B cell (primary cell): ENCODE measurements around the gene STK38L. TPM values are rescaled to one million over a fixed set of nuclear protein-coding genes. Genes with fewer than 3 reads are reported as not detected.

Experiments
- ATAC-seq: fragments of 200-7000 bp; cut with Tn5 transposase; one replicate; pipeline ENCODE4 v1.10.0; 2021; ENCODE audit warnings: low read depth, mild to moderate bottlenecking, moderate number of reproducible peaks, moderate library complexity
- CTCF ChIA-PET: fragments of 350-600 bp; sonication (Branson Sonifier 250); formaldehyde crosslinking; loops from one replicate; lab custom pipeline; 2021; ENCODE audit warnings: antibody characterized with exemption, inconsistent platforms; lab: Charles Lee
- POLR2A ChIA-PET: fragments of 350-600 bp; sonication (Branson Sonifier 250); formaldehyde crosslinking; loops from one replicate; lab custom pipeline; 2021; ENCODE audit warnings: antibody characterized with exemption; lab: Charles Lee
- DNase-seq: peaks from one replicate; pipeline ENCODE4 v3.0.0; 2013
- H2AFZ ChIP-seq: 2 replicates; pipeline ENCODE4 v1.6.1; 2012; ENCODE audit warnings: mild to moderate bottlenecking, low read depth, low read length; ENCODE audit not compliant: insufficient read depth, poor library complexity, severe bottlenecking
- H3K27ac ChIP-seq, 2 donors: 1 replicate in 1 of 2; 2 replicates in 1 of 2; pipeline ENCODE4 v1.5.1; 2012 to 2013; ENCODE audit warnings: low read length in 2 of 2, mild to moderate bottlenecking in 2 of 2, moderate library complexity in 1 of 2
- H3K27me3 ChIP-seq, 4 experiments: fragments of 200-600 bp in 1 of 4; sonication (generic) in 1 of 4; replicated peaks in 1 of 4; 1 replicate in 2 of 4; 2 replicates in 2 of 4; pipeline versions ENCODE4 v1.6.1 to v1.7.0; 2013 to 2016; ENCODE audit warnings: low read length in 3 of 4, mild to moderate bottlenecking in 2 of 4, mixed read lengths in 1 of 4, moderate library complexity in 1 of 4; ENCODE audit not compliant: insufficient read depth in 4 of 4, control insufficient read depth in 3 of 4; ENCODE audit errors: control extremely low read depth in 1 of 4
- H3K36me3 ChIP-seq, 2 experiments: replicated peaks in 1 of 2; 1 replicate in 1 of 2; 2 replicates in 1 of 2; pipeline versions ENCODE4 v1.6.1 to v1.7.1; 2013; ENCODE audit warnings: low read length in 1 of 2; ENCODE audit not compliant: insufficient read depth in 2 of 2, control insufficient read depth in 1 of 2; ENCODE audit errors: control extremely low read depth in 1 of 2, extremely low read depth in 1 of 2
- H3K4me1 ChIP-seq, 2 donors: fragments of 200-600 bp in 1 of 2; sonication (generic) in 1 of 2; 1 replicate in 1 of 2; 2 replicates in 1 of 2; pipeline versions ENCODE4 v1.5.1 to v1.6.1; 2013 to 2017; ENCODE audit warnings: low read length in 2 of 2; ENCODE audit not compliant: control insufficient read depth in 2 of 2, insufficient read depth in 2 of 2
- H3K4me2 ChIP-seq: replicated peaks from 2 replicates; pipeline ENCODE3; 2012; ENCODE audit warnings: mild to moderate bottlenecking, low read depth, low read length; ENCODE audit not compliant: poor library complexity, severe bottlenecking
- H3K4me3 ChIP-seq, 5 experiments: fragments of 200-600 bp in 1 of 5; sonication (generic) in 1 of 5; 1 replicate in 3 of 5; 2 replicates in 2 of 5; pipeline versions ENCODE4 v1.5.1 to v1.7.0; 2011 to 2016; ENCODE audit warnings: low read length in 4 of 5, mild to moderate bottlenecking in 4 of 5, low read depth in 2 of 5, control low read depth in 1 of 5, moderate library complexity in 1 of 5; ENCODE audit not compliant: insufficient read depth in 1 of 5; ENCODE audit errors: control extremely low read depth in 1 of 5, extremely low read depth in 1 of 5
- H3K79me2 ChIP-seq: fragments of 200-600 bp; sonication (generic); one replicate; pipeline ENCODE4 v1.6.0; 2016; ENCODE audit warnings: low read length; ENCODE audit not compliant: control insufficient read depth, insufficient read depth
- H3K9ac ChIP-seq: fragments of 200-600 bp; sonication (generic); 2 replicates; pipeline ENCODE4 v1.6.1; 2017; ENCODE audit warnings: mild to moderate bottlenecking, low read length, moderate library complexity
- H3K9me3 ChIP-seq, 3 donors: one replicate each; pipeline versions ENCODE4 v1.6.1 to v1.7.1; 2013; ENCODE audit warnings: low read length in 2 of 3; ENCODE audit not compliant: control insufficient read depth in 2 of 3, insufficient read depth in 1 of 3; ENCODE audit errors: control extremely low read depth in 1 of 3
- H4K20me1 ChIP-seq: 2 replicates; pipeline ENCODE4 v1.6.0; 2012; ENCODE audit warnings: mild to moderate bottlenecking, low read length; ENCODE audit not compliant: insufficient read depth, control insufficient read depth, poor library complexity, severe bottlenecking
- H3K27ac Mint-ChIP-seq: one replicate; pipeline ENCODE4 v1.8.0; 2021; ENCODE audit warnings: mixed read lengths
- H3K27me3 Mint-ChIP-seq: one replicate; pipeline ENCODE4 v1.8.0; 2021; ENCODE audit warnings: mixed read lengths
- H3K4me1 Mint-ChIP-seq: one replicate; pipeline ENCODE4 v1.8.0; 2021; ENCODE audit warnings: mixed read lengths
- H3K4me3 Mint-ChIP-seq: one replicate; pipeline ENCODE4 v1.8.0; 2021; ENCODE audit warnings: mixed read lengths
- H3K9me3 Mint-ChIP-seq: one replicate; pipeline ENCODE4 v1.8.0; 2022; ENCODE audit warnings: mixed read lengths; ENCODE audit not compliant: insufficient read depth
- EZH2 ChIP-seq: IDR thresholded peaks from 2 replicates; pipeline ENCODE4 v1.6.1; 2012; ENCODE audit warnings: borderline replicate concordance, low read depth, mild to moderate bottlenecking, moderate library complexity, low read length; ENCODE audit not compliant: insufficient read depth, poor library complexity, severe bottlenecking
- WGBS: methylation state at CpG from one replicate; pipeline ENCODE4 v1.1.5; 2013; ENCODE audit warnings: missing lambda C conversion rate; ENCODE audit not compliant: insufficient coverage; 5-methylcytosine and 5-hydroxymethylcytosine counted together
- intact Hi-C: fragments of 100-400 bp; cut with micrococcal nuclease; formaldehyde crosslinking; loops from one replicate; pipeline ENCODE4 v1.10.0; 2022
- polyA plus RNA-seq: library from polyadenylated mRNA; depleted of rRNA; stranded (reverse); fragments of >200 nt; gene quantifications from 2 replicates; pipeline ENCODE4 v1.2.3, GENCODE V29; 2012
- total RNA-seq, 2 donors: library from RNA; stranded (reverse); fragments of 120-200 nt in 1 of 2; gene quantifications; 1 replicate in 1 of 2; 2 replicates in 1 of 2; pipeline versions ENCODE4 v1.2.3 to v1.2.4, GENCODE V29; 2013 to 2022
- TF ChIP-seq, protein P1 (sequence below): fragments of 200-600 bp; IDR thresholded peaks from one replicate; pipeline ENCODE4 v1.8.0; 2022; ENCODE audit warnings: antibody characterized with exemption, mild to moderate bottlenecking

STK38L gene
- total and polyA plus RNA-seq, 2 donors (not counting 1 experiment from before 2014, with no cell fraction given): 5.5 to 21.2 TPM

DNA sequence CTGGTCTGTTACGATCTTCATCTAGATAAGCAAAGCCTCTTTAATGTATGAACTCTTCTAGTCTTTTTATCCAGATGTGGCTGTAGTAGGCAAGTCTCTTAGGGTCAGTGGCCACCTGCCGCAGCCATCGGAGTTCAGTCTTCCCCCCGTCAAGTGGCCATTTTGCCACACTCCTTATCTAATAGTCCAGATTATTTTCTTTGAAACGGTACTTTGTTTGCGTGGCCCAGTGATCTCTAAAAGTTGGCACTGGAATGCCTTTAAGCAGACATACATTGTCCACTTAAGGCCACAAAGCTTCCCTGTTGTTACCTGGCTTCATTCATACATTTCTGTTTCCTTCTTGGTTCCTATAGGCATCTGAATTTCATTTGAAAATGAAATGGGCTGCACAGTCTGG is 52.6 kb downstream of the STK38L start:
- Histone ChIP-seq H3K27me3 (no peaks in the 10 kb centered on the region), H3K9me3 (no peaks in the 10 kb centered on the region), H3K4me3 (no peak overlapping the region), H2AFZ (no peak overlapping the region), H3K27ac (no peak overlapping the region), H3K9ac (no peak overlapping the region), H4K20me1 (no peaks in the 10 kb centered on the region), H3K36me3 (peaks cover 5 to 15% of the 10 kb centered on the region in 2 experiments), H3K79me2 (peaks cover 8% of the 10 kb centered on the region), H3K4me2 (no peak overlapping the region), H3K4me1 (no peaks in the 10 kb centered on the region)
- DNase-seq (no peak), ATAC-seq (no peak)
- peaks cover 2% of the 10 kb centered on the region for H3K4me1 Mint-ChIP-seq
- no peak overlapping the region for H3K27ac Mint-ChIP-seq
- intact Hi-C loops: no loop called here
- ChIA-PET POLR2A (no interaction called here), CTCF (interaction anchor here (1.2 to 2.6 kb wide), 3 partner anchors 10 to 411 kb away, joined by 3 to 20 read pairs (median 4); no protein-coding TSS in a partner anchor)
- H3K9me3 Mint-ChIP-seq: no peaks in the 10 kb centered on the region
- 94% methylated on average over 4 of the region's 6 CpGs for WGBS
- no peak overlapping the region for H3K4me3 Mint-ChIP-seq
- H3K27me3 Mint-ChIP-seq: no peaks in the 10 kb centered on the region
- TF ChIP-seq, protein P1, sequence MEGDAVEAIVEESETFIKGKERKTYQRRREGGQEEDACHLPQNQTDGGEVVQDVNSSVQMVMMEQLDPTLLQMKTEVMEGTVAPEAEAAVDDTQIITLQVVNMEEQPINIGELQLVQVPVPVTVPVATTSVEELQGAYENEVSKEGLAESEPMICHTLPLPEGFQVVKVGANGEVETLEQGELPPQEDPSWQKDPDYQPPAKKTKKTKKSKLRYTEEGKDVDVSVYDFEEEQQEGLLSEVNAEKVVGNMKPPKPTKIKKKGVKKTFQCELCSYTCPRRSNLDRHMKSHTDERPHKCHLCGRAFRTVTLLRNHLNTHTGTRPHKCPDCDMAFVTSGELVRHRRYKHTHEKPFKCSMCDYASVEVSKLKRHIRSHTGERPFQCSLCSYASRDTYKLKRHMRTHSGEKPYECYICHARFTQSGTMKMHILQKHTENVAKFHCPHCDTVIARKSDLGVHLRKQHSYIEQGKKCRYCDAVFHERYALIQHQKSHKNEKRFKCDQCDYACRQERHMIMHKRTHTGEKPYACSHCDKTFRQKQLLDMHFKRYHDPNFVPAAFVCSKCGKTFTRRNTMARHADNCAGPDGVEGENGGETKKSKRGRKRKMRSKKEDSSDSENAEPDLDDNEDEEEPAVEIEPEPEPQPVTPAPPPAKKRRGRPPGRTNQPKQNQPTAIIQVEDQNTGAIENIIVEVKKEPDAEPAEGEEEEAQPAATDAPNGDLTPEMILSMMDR: no peak
- no peak for TF ChIP-seq EZH2

DNA sequence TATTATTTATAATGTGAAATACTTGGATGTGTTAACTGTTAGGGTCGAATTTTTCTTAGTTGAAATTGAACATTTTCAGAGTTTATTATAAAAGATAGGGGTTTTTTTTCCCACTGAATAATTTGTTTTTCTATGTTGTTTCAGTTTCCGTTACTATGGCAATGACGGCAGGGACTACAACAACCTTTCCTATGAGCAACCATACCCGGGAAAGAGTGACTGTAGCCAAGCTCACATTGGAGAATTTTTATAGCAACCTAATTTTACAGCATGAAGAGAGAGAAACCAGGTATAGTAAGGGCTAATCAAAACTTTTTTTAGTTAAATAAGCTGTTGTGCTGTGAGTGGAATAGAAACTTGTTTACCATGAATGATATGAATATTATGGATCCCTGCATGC is 53.5 kb downstream of the STK38L start:
- peaks cover 2% of the 10 kb centered on the region for H3K4me1 Mint-ChIP-seq
- no peak for TF ChIP-seq EZH2
- TF ChIP-seq, protein P1: no peak
- Histone ChIP-seq H3K9ac (no peak overlapping the region), H3K4me1 (no peaks in the 10 kb centered on the region), H4K20me1 (no peaks in the 10 kb centered on the region), H2AFZ (no peak overlapping the region), H3K36me3 (peaks cover 5 to 15% of the 10 kb centered on the region in 2 experiments), H3K4me2 (no peak overlapping the region), H3K4me3 (no peak overlapping the region), H3K79me2 (peaks cover 8% of the 10 kb centered on the region), H3K27me3 (no peaks in the 10 kb centered on the region), H3K9me3 (no peaks in the 10 kb centered on the region), H3K27ac (no peak overlapping the region)
- no peaks in the 10 kb centered on the region for H3K9me3 Mint-ChIP-seq
- ChIA-PET CTCF (interaction anchor here (1.2 to 2.6 kb wide), 3 partner anchors 9 to 412 kb away, joined by 3 to 20 read pairs (median 4); no protein-coding TSS in a partner anchor), POLR2A (no interaction called here)
- intact Hi-C loops: no loop called here
- ATAC-seq (no peak), DNase-seq (no peak)
- no CpG with 5 or more reads among the region's 4 CpGs for WGBS
- H3K4me3 Mint-ChIP-seq: no peak overlapping the region
- H3K27ac Mint-ChIP-seq: no peak overlapping the region
- no peaks in the 10 kb centered on the region for H3K27me3 Mint-ChIP-seq
